GM18519 (cell line): Measurements from ENCODE around the gene CDH6.

Experiments used
- ATAC-seq: cut with Tn5 transposase; IDR thresholded peaks from one replicate; pipeline ENCODE4 v1.9.1; 2021; ENCODE audit warnings: mild to moderate bottlenecking, moderate library complexity; ENCODE audit not compliant: unreplicated experiment, low FRiP score

Gene CDH6

GRCh38 chr5:31193591-31194467, at the start of gene CDH6:
CDH6 (plus strand) TSS chr5:31193686; CDS start chr5:31267474, 73,788 bp downstream.
- ATAC-seq: no peak

GRCh38 chr5:31144364-31144763, 49.1 kb upstream of the CDH6 start:
- no peak for ATAC-seq

- no peak for ATAC-seq
Measured at GRCh38 chr5:31148959-31149475, 44.5 kb upstream of the CDH6 start.

- ATAC-seq: no peak
Measured at GRCh38 chr5:31153521-31153920, 40.0 kb upstream of the CDH6 start.

- no peak for ATAC-seq
Measured at GRCh38 chr5:31156631-31157160, 36.8 kb upstream of the CDH6 start.

- no peak for ATAC-seq
Measured at GRCh38 chr5:31157720-31158119, 35.8 kb upstream of the CDH6 start.

GRCh38 chr5:31158686-31159085, 34.8 kb upstream of the CDH6 start:
- ATAC-seq: no peak

- no peak for ATAC-seq
Measured at GRCh38 chr5:31161781-31162181, 31.7 kb upstream of the CDH6 start.

GRCh38 chr5:31165729-31166128, 27.8 kb upstream of the CDH6 start:
- ATAC-seq: no peak

GRCh38 chr5:31169379-31169778, 24.1 kb upstream of the CDH6 start:
- ATAC-seq: no peak

GRCh38 chr5:31172881-31173280, 20.6 kb upstream of the CDH6 start:
- no peak for ATAC-seq

GRCh38 chr5:31173614-31174013, 19.9 kb upstream of the CDH6 start:
- ATAC-seq: no peak

- no peak for ATAC-seq
Measured at GRCh38 chr5:31181376-31181987, 12.0 kb upstream of the CDH6 start.

- no peak for ATAC-seq
Measured at GRCh38 chr5:31182136-31182535, 11.3 kb upstream of the CDH6 start.

- no peak for ATAC-seq
Measured at GRCh38 chr5:31185951-31186350, 7.5 kb upstream of the CDH6 start.

- ATAC-seq: no peak
Measured at GRCh38 chr5:31186672-31187267, 6.7 kb upstream of the CDH6 start.

- ATAC-seq: no peak
Measured at GRCh38 chr5:31187591-31187990, 5.9 kb upstream of the CDH6 start.

- no peak for ATAC-seq
Measured at GRCh38 chr5:31192442-31192841, 1.0 kb upstream of the CDH6 start.

- no peak for ATAC-seq
Measured at GRCh38 chr5:31193116-31193515, 370 bp upstream of the CDH6 start.

GRCh38 chr5:31194468-31194813, 955 bp downstream of the CDH6 start:
- no peak for ATAC-seq

GRCh38 chr5:31194892-31195555, 1.5 kb downstream of the CDH6 start:
- no peak for ATAC-seq
